H9 (cell line): ENCODE data around the gene SLC35F3. TPM values are rescaled to one million over a fixed set of nuclear protein-coding genes. Genes with fewer than 3 reads are reported as not detected.

Experiments used
- DNase-seq: peaks from one replicate; pipeline ENCODE4 v3.0.0-alpha.2; 2017
- H2AFZ ChIP-seq: one replicate; pipeline ENCODE4 v1.6.1; 2013; ENCODE audit warnings: mild to moderate bottlenecking, low read length, control low read depth, moderate library complexity
- H2AK5ac ChIP-seq: 2 replicates; pipeline ENCODE4 v1.6.1; 2013; ENCODE audit warnings: low read length, control low read depth, mixed read lengths; ENCODE audit not compliant: insufficient read length
- H2BK120ac ChIP-seq: one replicate; pipeline ENCODE4 v1.6.1; 2013; ENCODE audit warnings: low read depth, mild to moderate bottlenecking, low read length, control low read depth, inconsistent platforms; ENCODE audit not compliant: poor library complexity, severe bottlenecking
- H2BK12ac ChIP-seq: 2 replicates; pipeline ENCODE4 v1.6.1; 2013; ENCODE audit warnings: low read length, control low read depth, mixed read lengths, low read depth; ENCODE audit not compliant: insufficient read length
- H2BK15ac ChIP-seq: 2 replicates; pipeline ENCODE4 v1.6.1; 2013; ENCODE audit warnings: low read depth, low read length, control low read depth
- H2BK20ac ChIP-seq: one replicate; pipeline ENCODE4 v1.6.1; 2013; ENCODE audit warnings: low read depth, mild to moderate bottlenecking, low read length, control low read depth, inconsistent platforms; ENCODE audit not compliant: poor library complexity, severe bottlenecking
- H2BK5ac ChIP-seq: 2 replicates; pipeline ENCODE4 v1.6.1; 2013; ENCODE audit warnings: low read length, control low read depth, mixed read lengths; ENCODE audit not compliant: insufficient read length
- H3K14ac ChIP-seq: 2 replicates; pipeline ENCODE4 v1.6.1; 2013; ENCODE audit warnings: low read length, control low read depth; ENCODE audit not compliant: insufficient read depth
- H3K18ac ChIP-seq: 2 replicates; pipeline ENCODE4 v1.6.1; 2013; ENCODE audit warnings: low read depth, mild to moderate bottlenecking, mixed read lengths, low read length, control low read depth; ENCODE audit not compliant: insufficient read length
- H3K23ac ChIP-seq: 2 replicates; pipeline ENCODE4 v1.6.1; 2013; ENCODE audit warnings: low read length, control low read depth, mixed read lengths, low read depth; ENCODE audit not compliant: insufficient read length
- H3K23me2 ChIP-seq: 2 replicates; pipeline ENCODE4 v1.6.1; 2013; ENCODE audit warnings: low read depth, mild to moderate bottlenecking, mixed read lengths, low read length, control low read depth; ENCODE audit not compliant: insufficient read length, poor library complexity, severe bottlenecking
- H3K27ac ChIP-seq: 2 replicates; pipeline ENCODE4 v1.5.1; 2013; ENCODE audit warnings: low read length, control low read depth, mixed read lengths, low read depth; ENCODE audit not compliant: insufficient read length
- H3K27me3 ChIP-seq: 2 replicates; pipeline ENCODE4 v1.6.1; 2013; ENCODE audit warnings: low read length, control low read depth, inconsistent platforms; ENCODE audit not compliant: insufficient read depth
- H3K4ac ChIP-seq: 2 replicates; pipeline ENCODE4 v1.6.1; 2013; ENCODE audit warnings: low read depth, mild to moderate bottlenecking, control low read depth, inconsistent platforms, low read length, moderate library complexity
- H3K4me1 ChIP-seq: 2 replicates; pipeline ENCODE4 v1.6.1; 2013; ENCODE audit warnings: low read length, control low read depth, inconsistent platforms; ENCODE audit not compliant: insufficient read depth
- H3K4me2 ChIP-seq: 2 replicates; pipeline ENCODE4 v1.6.1; 2013; ENCODE audit warnings: low read length, control low read depth, mixed read lengths; ENCODE audit not compliant: insufficient read length, insufficient read depth
- H3K56ac ChIP-seq: 2 replicates; pipeline ENCODE4 v1.6.1; 2013; ENCODE audit warnings: low read depth, mild to moderate bottlenecking, mixed read lengths, low read length, control low read depth; ENCODE audit not compliant: insufficient read length
- H3K79me1 ChIP-seq: 2 replicates; pipeline ENCODE4 v1.6.1; 2013; ENCODE audit warnings: low read depth, mild to moderate bottlenecking, moderate library complexity, low read length, control low read depth, inconsistent platforms; ENCODE audit not compliant: insufficient read depth, poor library complexity, severe bottlenecking
- H3K79me2 ChIP-seq: 2 replicates; pipeline ENCODE4 v1.6.1; 2013; ENCODE audit warnings: low read length, control low read depth, inconsistent platforms; ENCODE audit not compliant: insufficient read depth
- H3K9ac ChIP-seq: 2 replicates; pipeline ENCODE4 v1.6.1; 2013; ENCODE audit warnings: low read length, control low read depth, mixed read lengths; ENCODE audit not compliant: insufficient read length; ENCODE audit errors: extremely low read depth
- H3K9me3 ChIP-seq: one replicate; pipeline ENCODE4 v1.6.1; 2013; ENCODE audit warnings: low read depth, low read length, inconsistent platforms; ENCODE audit not compliant: control insufficient read depth
- H3T11ph ChIP-seq: one replicate; pipeline ENCODE4 v1.6.1; 2013; ENCODE audit warnings: mild to moderate bottlenecking, low read length, control low read depth, inconsistent platforms
- H4K20me1 ChIP-seq: one replicate; pipeline ENCODE4 v1.6.1; 2013; ENCODE audit not compliant: control insufficient read depth, insufficient read length, insufficient read depth
- H4K5ac ChIP-seq: 2 replicates; pipeline ENCODE4 v1.6.1; 2013; ENCODE audit warnings: low read depth, mild to moderate bottlenecking, mixed read lengths, low read length, control low read depth; ENCODE audit not compliant: insufficient read length
- H4K8ac ChIP-seq: replicated peaks from 2 replicates; pipeline ENCODE4 v1.6.1; 2013; ENCODE audit warnings: low read length, control low read depth, mixed read lengths, low read depth; ENCODE audit not compliant: insufficient read length
- H4K91ac ChIP-seq: 2 replicates; pipeline ENCODE4 v1.6.1; 2013; ENCODE audit warnings: low read depth, mild to moderate bottlenecking, moderate library complexity, mixed read lengths, low read length, control low read depth; ENCODE audit not compliant: insufficient read length
- H3K27ac Mint-ChIP-seq, 3 experiments: 2 replicates in 2 of 3; 3 replicates in 1 of 3; pipeline ENCODE4 v1.8.0; 2020 to 2021; ENCODE audit warnings: mixed read lengths in 3 of 3, mild to moderate bottlenecking in 1 of 3, moderate library complexity in 1 of 3
- H3K27me3 Mint-ChIP-seq: 2 replicates; pipeline ENCODE4 v1.8.0; 2021; ENCODE audit warnings: low read depth, mild to moderate bottlenecking, moderate library complexity, mixed read lengths
- H3K36me3 Mint-ChIP-seq, 3 experiments: 2 replicates in 2 of 3; 3 replicates in 1 of 3; pipeline ENCODE4 v1.8.0; 2020 to 2021; ENCODE audit warnings: low read depth in 3 of 3, mixed read lengths in 3 of 3; ENCODE audit not compliant: insufficient read depth in 1 of 3
- H3K4me1 Mint-ChIP-seq, 2 experiments: 2 replicates each; pipeline ENCODE4 v1.8.0; 2020; ENCODE audit warnings: mixed read lengths in 2 of 2
- H3K4me3 Mint-ChIP-seq, 2 experiments: 2 replicates in 1 of 2; 3 replicates in 1 of 2; pipeline ENCODE4 v1.8.0; 2020 to 2021; ENCODE audit warnings: mild to moderate bottlenecking in 2 of 2, mixed read lengths in 2 of 2, moderate library complexity in 1 of 2
- H3K9me3 Mint-ChIP-seq, 2 experiments: 2 replicates in 1 of 2; 3 replicates in 1 of 2; pipeline ENCODE4 v1.8.0; 2020; ENCODE audit warnings: mild to moderate bottlenecking in 2 of 2, mixed read lengths in 2 of 2, moderate library complexity in 1 of 2
- CTCF ChIP-seq: fragments of 200-600 bp; sonication (generic); conservative IDR thresholded peaks from 3 replicates; pipeline ENCODE4 v1.8.0; 2021; ENCODE audit warnings: antibody characterized with exemption, mild to moderate bottlenecking
- WGBS: extraction: QIAGEN DNeasy Blood & Tissue Kit; methylation state at CpG from one replicate; pipeline ENCODE4 v1.1.7; 2013; ENCODE audit warnings: missing lambda C conversion rate, low lambda C conversion rate, mixed read lengths; ENCODE audit not compliant: insufficient read length; ENCODE audit errors: extremely low coverage; 5-methylcytosine and 5-hydroxymethylcytosine counted together
- total RNA-seq: library from RNA; stranded (reverse); gene quantifications from 2 replicates; pipeline ENCODE4 v1.2.1, GENCODE V29; 2021

SLC35F3 gene
- total RNA-seq, 1 experiment from 2014 or later: 0.81 TPM

DNA sequence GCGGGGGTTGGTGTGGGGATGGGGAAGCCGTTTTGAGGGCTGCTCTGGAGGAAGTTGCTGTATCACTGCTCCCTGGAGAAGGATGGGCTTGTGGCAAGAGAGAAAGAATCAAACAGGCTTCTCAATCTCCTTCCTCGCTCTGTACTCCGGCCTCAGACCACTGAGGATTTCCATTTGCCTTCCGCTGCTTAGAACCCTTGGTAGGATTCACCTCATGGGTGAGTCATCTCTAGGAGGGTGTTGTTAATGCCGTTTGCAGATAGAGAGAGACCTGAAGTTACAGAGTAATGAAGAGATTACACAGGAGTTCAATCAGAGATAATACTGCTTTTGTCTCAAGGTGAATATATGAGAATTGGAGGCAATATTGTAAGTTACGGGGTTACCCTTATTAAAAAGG is 15.3 kb downstream of the SLC35F3 start:
- no peak overlapping the region for H4K5ac ChIP-seq
- H3K4me1 Mint-ChIP-seq: peaks cover 2 to 6% of the 10 kb centered on the region in 2 experiments; a peak in 3 of 4 replicates
- H4K20me1 ChIP-seq: no peaks in the 10 kb centered on the region
- H3K4me1 ChIP-seq: no peaks in the 10 kb centered on the region
- H3K23me2 ChIP-seq: no peaks in the 10 kb centered on the region
- no peak overlapping the region for H3K27ac Mint-ChIP-seq
- no peaks in the 10 kb centered on the region for H3K27me3 ChIP-seq
- no peak overlapping the region for H3K27ac ChIP-seq
- no peak overlapping the region for H2BK5ac ChIP-seq
- no peak overlapping the region for H3K9ac ChIP-seq
- H4K8ac ChIP-seq: no peak overlapping the region
- H2BK20ac ChIP-seq: no peak overlapping the region
- no peak overlapping the region for H2BK15ac ChIP-seq
- no CpG with 5 or more reads among the region's 7 CpGs for WGBS
- H2BK120ac ChIP-seq: no peak overlapping the region
- H2AK5ac ChIP-seq: no peak overlapping the region
- no peak overlapping the region for H3K23ac ChIP-seq
- no peak overlapping the region for H3K4me2 ChIP-seq
- H3K79me2 ChIP-seq: no peaks in the 10 kb centered on the region
- H3K9me3 Mint-ChIP-seq: peaks cover 15 to 16% of the 10 kb centered on the region in 2 experiments
- H3T11ph ChIP-seq: no peak overlapping the region
- H3K79me1 ChIP-seq: no peaks in the 10 kb centered on the region
- H3K27me3 Mint-ChIP-seq: peaks cover 3% of the 10 kb centered on the region; the same call in 1 of the 2 replicates
- peaks cover 2 to 11% (median 8%) of the 10 kb centered on the region in 3 experiments; a peak in 5 of 7 replicates for H3K36me3 Mint-ChIP-seq
- no peak overlapping the region for H3K18ac ChIP-seq
- no peak overlapping the region for H3K56ac ChIP-seq
- no peak overlapping the region for H3K4me3 Mint-ChIP-seq
- H4K91ac ChIP-seq: no peak overlapping the region
- no peak overlapping the region for H2AFZ ChIP-seq
- DNase-seq: no peak
- no peaks in the 10 kb centered on the region for H3K9me3 ChIP-seq
- no peak overlapping the region for H3K14ac ChIP-seq
- no peak for TF ChIP-seq CTCF
- no peak overlapping the region for H2BK12ac ChIP-seq
- H3K4ac ChIP-seq: no peak overlapping the region
